Measurements from ENCODE around the gene NSRP1. TPM values are rescaled to one million over a fixed set of nuclear protein-coding genes. Genes with fewer than 3 reads are reported as not detected.

The NSRP1 gene
- total and polyA plus RNA-seq, 4 donors: 7.0 to 25.7 (median 9.9) TPM

DNA sequence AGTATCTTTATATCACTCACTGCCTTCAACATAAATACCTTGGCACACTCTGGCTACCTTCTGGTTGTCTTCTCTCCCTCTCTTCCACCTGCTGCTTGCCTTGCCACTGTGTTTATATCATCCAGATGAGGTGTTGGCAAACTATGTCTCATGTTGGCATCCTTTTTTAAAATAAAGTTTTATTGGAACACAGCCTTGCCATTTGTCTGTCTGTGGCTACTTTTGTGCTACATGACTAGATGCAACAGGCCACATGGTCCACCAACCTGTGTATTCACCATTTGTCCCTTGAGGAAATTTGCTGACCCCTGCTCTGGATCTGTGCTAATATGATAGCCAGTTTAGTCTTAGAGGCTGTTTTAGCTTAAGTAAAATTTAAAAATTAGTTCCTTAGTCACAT is 36.8 kb downstream of the NSRP1 start:
- no peak overlapping the region for H3K4me3 ChIP-seq (ENCODE audit: low read depth in 1 of 3, low read length in 3 of 3)
- no peak for DNase-seq (ENCODE audit: low spot score)
- H3K9me3 ChIP-seq (ENCODE audit: control insufficient read depth in 4 of 4, low read length in 3 of 4): no peaks in the 10 kb centered on the region
- H3K36me3 ChIP-seq (ENCODE audit: control insufficient read depth in 4 of 4, insufficient read depth in 3 of 4, low read depth in 1 of 4, low read length in 3 of 4): peaks cover 0 to 2% (median under 1%) of the 10 kb centered on the region in 4 donors
- H3K4me1 ChIP-seq (ENCODE audit: control insufficient read depth in 4 of 4, insufficient read depth in 4 of 4, low read length in 3 of 4): no peaks in the 10 kb centered on the region
- no peak for TF ChIP-seq NR2F2 (IDR thresholded peaks at IDR 0.05)
- TF ChIP-seq RAD21 (IDR thresholded peaks at IDR 0.05): no peak
- TF ChIP-seq, protein P1, sequence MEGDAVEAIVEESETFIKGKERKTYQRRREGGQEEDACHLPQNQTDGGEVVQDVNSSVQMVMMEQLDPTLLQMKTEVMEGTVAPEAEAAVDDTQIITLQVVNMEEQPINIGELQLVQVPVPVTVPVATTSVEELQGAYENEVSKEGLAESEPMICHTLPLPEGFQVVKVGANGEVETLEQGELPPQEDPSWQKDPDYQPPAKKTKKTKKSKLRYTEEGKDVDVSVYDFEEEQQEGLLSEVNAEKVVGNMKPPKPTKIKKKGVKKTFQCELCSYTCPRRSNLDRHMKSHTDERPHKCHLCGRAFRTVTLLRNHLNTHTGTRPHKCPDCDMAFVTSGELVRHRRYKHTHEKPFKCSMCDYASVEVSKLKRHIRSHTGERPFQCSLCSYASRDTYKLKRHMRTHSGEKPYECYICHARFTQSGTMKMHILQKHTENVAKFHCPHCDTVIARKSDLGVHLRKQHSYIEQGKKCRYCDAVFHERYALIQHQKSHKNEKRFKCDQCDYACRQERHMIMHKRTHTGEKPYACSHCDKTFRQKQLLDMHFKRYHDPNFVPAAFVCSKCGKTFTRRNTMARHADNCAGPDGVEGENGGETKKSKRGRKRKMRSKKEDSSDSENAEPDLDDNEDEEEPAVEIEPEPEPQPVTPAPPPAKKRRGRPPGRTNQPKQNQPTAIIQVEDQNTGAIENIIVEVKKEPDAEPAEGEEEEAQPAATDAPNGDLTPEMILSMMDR (IDR thresholded peaks at IDR 0.05; ENCODE audit: low read depth, low read length, missing input control): no peak
- no peak for TF ChIP-seq EGR1 (IDR thresholded peaks at IDR 0.05; ENCODE audit: low read depth in 2 of 2)
- no peak for TF ChIP-seq TAF1 (conservative IDR thresholded peaks at IDR 0.05)
- TF ChIP-seq FOXA2 (IDR thresholded peaks at IDR 0.05): no peak
- TF ChIP-seq, protein P2, sequence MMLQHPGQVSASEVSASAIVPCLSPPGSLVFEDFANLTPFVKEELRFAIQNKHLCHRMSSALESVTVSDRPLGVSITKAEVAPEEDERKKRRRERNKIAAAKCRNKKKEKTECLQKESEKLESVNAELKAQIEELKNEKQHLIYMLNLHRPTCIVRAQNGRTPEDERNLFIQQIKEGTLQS (IDR thresholded peaks at IDR 0.05): no peak
- TF ChIP-seq, protein P3, sequence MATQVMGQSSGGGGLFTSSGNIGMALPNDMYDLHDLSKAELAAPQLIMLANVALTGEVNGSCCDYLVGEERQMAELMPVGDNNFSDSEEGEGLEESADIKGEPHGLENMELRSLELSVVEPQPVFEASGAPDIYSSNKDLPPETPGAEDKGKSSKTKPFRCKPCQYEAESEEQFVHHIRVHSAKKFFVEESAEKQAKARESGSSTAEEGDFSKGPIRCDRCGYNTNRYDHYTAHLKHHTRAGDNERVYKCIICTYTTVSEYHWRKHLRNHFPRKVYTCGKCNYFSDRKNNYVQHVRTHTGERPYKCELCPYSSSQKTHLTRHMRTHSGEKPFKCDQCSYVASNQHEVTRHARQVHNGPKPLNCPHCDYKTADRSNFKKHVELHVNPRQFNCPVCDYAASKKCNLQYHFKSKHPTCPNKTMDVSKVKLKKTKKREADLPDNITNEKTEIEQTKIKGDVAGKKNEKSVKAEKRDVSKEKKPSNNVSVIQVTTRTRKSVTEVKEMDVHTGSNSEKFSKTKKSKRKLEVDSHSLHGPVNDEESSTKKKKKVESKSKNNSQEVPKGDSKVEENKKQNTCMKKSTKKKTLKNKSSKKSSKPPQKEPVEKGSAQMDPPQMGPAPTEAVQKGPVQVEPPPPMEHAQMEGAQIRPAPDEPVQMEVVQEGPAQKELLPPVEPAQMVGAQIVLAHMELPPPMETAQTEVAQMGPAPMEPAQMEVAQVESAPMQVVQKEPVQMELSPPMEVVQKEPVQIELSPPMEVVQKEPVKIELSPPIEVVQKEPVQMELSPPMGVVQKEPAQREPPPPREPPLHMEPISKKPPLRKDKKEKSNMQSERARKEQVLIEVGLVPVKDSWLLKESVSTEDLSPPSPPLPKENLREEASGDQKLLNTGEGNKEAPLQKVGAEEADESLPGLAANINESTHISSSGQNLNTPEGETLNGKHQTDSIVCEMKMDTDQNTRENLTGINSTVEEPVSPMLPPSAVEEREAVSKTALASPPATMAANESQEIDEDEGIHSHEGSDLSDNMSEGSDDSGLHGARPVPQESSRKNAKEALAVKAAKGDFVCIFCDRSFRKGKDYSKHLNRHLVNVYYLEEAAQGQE (IDR thresholded peaks at IDR 0.05): no peak
- TF ChIP-seq, protein P4, sequence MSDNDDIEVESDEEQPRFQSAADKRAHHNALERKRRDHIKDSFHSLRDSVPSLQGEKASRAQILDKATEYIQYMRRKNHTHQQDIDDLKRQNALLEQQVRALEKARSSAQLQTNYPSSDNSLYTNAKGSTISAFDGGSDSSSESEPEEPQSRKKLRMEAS (IDR thresholded peaks at IDR 0.05): no peak
- no peak for TF ChIP-seq FOXA1 (IDR thresholded peaks at IDR 0.05)
- no peak for TF ChIP-seq GABPA (IDR thresholded peaks at IDR 0.05 in 1 of 2, conservative IDR thresholded peaks at IDR 0.05 in 1 of 2)
- TF ChIP-seq, protein P5, sequence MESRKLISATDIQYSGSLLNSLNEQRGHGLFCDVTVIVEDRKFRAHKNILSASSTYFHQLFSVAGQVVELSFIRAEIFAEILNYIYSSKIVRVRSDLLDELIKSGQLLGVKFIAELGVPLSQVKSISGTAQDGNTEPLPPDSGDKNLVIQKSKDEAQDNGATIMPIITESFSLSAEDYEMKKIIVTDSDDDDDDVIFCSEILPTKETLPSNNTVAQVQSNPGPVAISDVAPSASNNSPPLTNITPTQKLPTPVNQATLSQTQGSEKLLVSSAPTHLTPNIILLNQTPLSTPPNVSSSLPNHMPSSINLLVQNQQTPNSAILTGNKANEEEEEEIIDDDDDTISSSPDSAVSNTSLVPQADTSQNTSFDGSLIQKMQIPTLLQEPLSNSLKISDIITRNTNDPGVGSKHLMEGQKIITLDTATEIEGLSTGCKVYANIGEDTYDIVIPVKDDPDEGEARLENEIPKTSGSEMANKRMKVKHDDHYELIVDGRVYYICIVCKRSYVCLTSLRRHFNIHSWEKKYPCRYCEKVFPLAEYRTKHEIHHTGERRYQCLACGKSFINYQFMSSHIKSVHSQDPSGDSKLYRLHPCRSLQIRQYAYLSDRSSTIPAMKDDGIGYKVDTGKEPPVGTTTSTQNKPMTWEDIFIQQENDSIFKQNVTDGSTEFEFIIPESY (IDR thresholded peaks at IDR 0.05): no peak
- no peak for TF ChIP-seq HNF4G (IDR thresholded peaks at IDR 0.05)
- TF ChIP-seq YY1 (IDR thresholded peaks at IDR 0.05): no peak
- no peak for TF ChIP-seq RXRA (IDR thresholded peaks at IDR 0.05)
- TF ChIP-seq HNF4A (conservative IDR thresholded peaks at IDR 0.05): no peak
- H3K27me3 ChIP-seq (ENCODE audit: control insufficient read depth in 4 of 4, insufficient read depth in 4 of 4, low read length in 3 of 4): no peaks in the 10 kb centered on the region
- no peak overlapping the region for H3K27ac ChIP-seq (ENCODE audit: low read depth in 1 of 2, low read length in 2 of 2)
- H3K9ac ChIP-seq (ENCODE audit: low read depth in 1 of 2, low read length in 2 of 2): no peak overlapping the region

DNA sequence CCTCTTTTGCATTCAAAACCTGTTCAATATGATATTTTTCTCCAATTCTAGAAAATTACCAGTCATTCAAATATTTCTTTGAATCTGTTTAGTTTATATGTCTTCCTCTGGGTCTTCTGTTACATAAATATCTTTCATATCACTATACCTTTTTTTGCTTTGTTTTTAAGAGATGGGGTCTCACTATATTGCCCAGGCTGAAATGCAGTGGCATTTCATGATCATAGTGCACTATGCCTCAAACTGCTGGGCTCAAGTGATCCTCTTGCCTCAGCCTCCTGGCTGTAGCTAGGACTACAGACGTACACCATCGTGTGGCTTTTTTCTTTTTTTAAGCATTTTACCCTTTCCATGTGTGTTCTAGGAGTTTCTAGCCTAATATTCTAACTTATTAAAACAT is 38.8 kb downstream of the NSRP1 start:
- H3K4me1 ChIP-seq (ENCODE audit: control insufficient read depth in 4 of 4, insufficient read depth in 4 of 4, low read length in 3 of 4): no peaks in the 10 kb centered on the region
- 99% methylated on average over 2 of the region's 2 CpGs for WGBS
- peaks cover 0 to 7% (median under 1%) of the 10 kb centered on the region in 4 donors for H3K36me3 ChIP-seq (ENCODE audit: control insufficient read depth in 4 of 4, insufficient read depth in 3 of 4, low read depth in 1 of 4, low read length in 3 of 4)
- no peak overlapping the region for H3K27ac ChIP-seq (ENCODE audit: low read depth in 1 of 2, low read length in 2 of 2)
- DNase-seq (ENCODE audit: low spot score): no peak
- H3K4me3 ChIP-seq (ENCODE audit: low read depth in 1 of 3, low read length in 3 of 3): no peak overlapping the region
- no peak overlapping the region for H3K9ac ChIP-seq (ENCODE audit: low read depth in 1 of 2, low read length in 2 of 2)
- no peaks in the 10 kb centered on the region for H3K9me3 ChIP-seq (ENCODE audit: control insufficient read depth in 4 of 4, low read length in 3 of 4)
- no peaks in the 10 kb centered on the region for H3K27me3 ChIP-seq (ENCODE audit: control insufficient read depth in 4 of 4, insufficient read depth in 4 of 4, low read length in 3 of 4)
- TF ChIP-seq, protein P1 (IDR thresholded peaks at IDR 0.05; ENCODE audit: low read depth, low read length, missing input control): no peak
- no peak for TF ChIP-seq SP1 (IDR thresholded peaks at IDR 0.05)
- TF ChIP-seq, protein P4 (IDR thresholded peaks at IDR 0.05): no peak
- no peak for TF ChIP-seq RAD21 (IDR thresholded peaks at IDR 0.05)
- no peak for TF ChIP-seq FOXA2 (IDR thresholded peaks at IDR 0.05)
- no peak for TF ChIP-seq EGR1 (IDR thresholded peaks at IDR 0.05; ENCODE audit: low read depth in 2 of 2)
- no peak for TF ChIP-seq FOXA1 (IDR thresholded peaks at IDR 0.05)
- TF ChIP-seq RXRA (IDR thresholded peaks at IDR 0.05): no peak
- no peak for TF ChIP-seq JUND (IDR thresholded peaks at IDR 0.05)
- no peak for TF ChIP-seq TAF1 (conservative IDR thresholded peaks at IDR 0.05)
- TF ChIP-seq GABPA (IDR thresholded peaks at IDR 0.05 in 1 of 2, conservative IDR thresholded peaks at IDR 0.05 in 1 of 2): no peak
- no peak for TF ChIP-seq NR2F2 (IDR thresholded peaks at IDR 0.05)
- no peak for TF ChIP-seq YY1 (IDR thresholded peaks at IDR 0.05)
- TF ChIP-seq, protein P5 (IDR thresholded peaks at IDR 0.05): no peak
- TF ChIP-seq HNF4A (conservative IDR thresholded peaks at IDR 0.05): no peak
- TF ChIP-seq HNF4G (IDR thresholded peaks at IDR 0.05): no peak
- TF ChIP-seq, protein P2 (IDR thresholded peaks at IDR 0.05): no peak
